ENCODE measurements around the gene EIF4A3. TPM values are rescaled to one million over a fixed set of nuclear protein-coding genes. Genes with fewer than 3 reads are reported as not detected.

Gene EIF4A3
- total RNA-seq, 1 experiment from 2014 or later, result 160 TPM

GRCh38 chr17:80118601-80119270 lies 28.2 kb downstream of the EIF4A3 start:
- DNase-seq (ENCODE audit: low spot score) (no peak), ATAC-seq (no peak)
- H3K27me3 Mint-ChIP-seq (ENCODE audit: low read depth), result no peaks in the 10 kb centered on the region; the same call in 1 of the 2 replicates
- POLR2A ChIA-PET, result interaction anchor here (0.8 kb wide), 1 partner anchor 8 kb away, joined by 3 read pairs; no protein-coding TSS in a partner anchor
- H3K36me3 Mint-ChIP-seq, result peaks cover 14% of the 10 kb centered on the region
- no peak for TF ChIP-seq ZSCAN18 (CRISPR knock-in tag; IDR thresholded peaks at IDR 0.05)
- no peak overlapping the region for H3K4me3 Mint-ChIP-seq
- peaks cover 2% of the 10 kb centered on the region for H3K4me1 Mint-ChIP-seq
- peaks cover 7% of the 10 kb centered on the region; the same call in 1 of the 2 replicates for H3K9me3 Mint-ChIP-seq
- H3K27ac Mint-ChIP-seq, result no peak overlapping the region
- CTCF ChIA-PET, result interaction anchor here (1.0 to 3.2 kb wide), 3 partner anchors 17 to 113 kb away, joined by 3 to 13 read pairs (median 4); partner anchors contain the start of gene GAA

- CTCF ChIA-PET, result interaction anchor here (1.3 to 3.2 kb wide), 2 partner anchors 16 to 109 kb away, joined by 5 to 13 read pairs; partner anchors contain the start of gene GAA
- no peak for DNase-seq (ENCODE audit: low spot score)
- peaks cover 7% of the 10 kb centered on the region; the same call in 1 of the 2 replicates for H3K9me3 Mint-ChIP-seq
- H3K4me1 Mint-ChIP-seq, result peaks cover 2% of the 10 kb centered on the region; the same call in 1 of the 2 replicates
- no peak for TF ChIP-seq CREB1 (CRISPR knock-in tag; IDR thresholded peaks at IDR 0.05)
- no peak for TF ChIP-seq ZNF281 (CRISPR knock-in tag; IDR thresholded peaks at IDR 0.05)
- no peak for TF ChIP-seq USF1 (CRISPR knock-in tag; IDR thresholded peaks at IDR 0.05)
- TF ChIP-seq FOXJ3 (CRISPR knock-in tag; IDR thresholded peaks at IDR 0.05; ENCODE audit: borderline replicate concordance), result no peak
- no peak for TF ChIP-seq JAZF1 (CRISPR knock-in tag; IDR thresholded peaks at IDR 0.05)
- TF ChIP-seq ZNF532 (CRISPR knock-in tag; IDR thresholded peaks at IDR 0.05; ENCODE audit: borderline replicate concordance), result no peak
- TF ChIP-seq PRRX2 (CRISPR knock-in tag; IDR thresholded peaks at IDR 0.05), result no peak
- TF ChIP-seq NR1H2 (CRISPR knock-in tag; IDR thresholded peaks at IDR 0.05), result no peak
- no peak for TF ChIP-seq ETV6 (CRISPR knock-in tag; IDR thresholded peaks at IDR 0.05)
- no peak for TF ChIP-seq CTCF (IDR thresholded peaks at IDR 0.05)
- no peak for TF ChIP-seq MLX (CRISPR knock-in tag; IDR thresholded peaks at IDR 0.05)
- TF ChIP-seq CBFB (CRISPR knock-in tag; IDR thresholded peaks at IDR 0.05; ENCODE audit: low read depth), result no peak
- TF ChIP-seq ZNF232 (CRISPR knock-in tag; IDR thresholded peaks at IDR 0.05), result no peak
- TF ChIP-seq NFATC4 (CRISPR knock-in tag; IDR thresholded peaks at IDR 0.05), result no peak
- TF ChIP-seq ZBTB21 (CRISPR knock-in tag; IDR thresholded peaks at IDR 0.05; ENCODE audit: borderline replicate concordance), result no peak
- H3K4me3 Mint-ChIP-seq, result no peak overlapping the region
- H3K27ac Mint-ChIP-seq, result 0 out of 2 replicates have a peak overlapping the region, but pooled peaks have one; percentile 11
- H3K36me3 Mint-ChIP-seq, result peaks cover 14% of the 10 kb centered on the region
- no peaks in the 10 kb centered on the region; the same call in 1 of the 2 replicates for H3K27me3 Mint-ChIP-seq (ENCODE audit: low read depth)
- POLR2A ChIA-PET, result no interaction called here
- ATAC-seq, result no peak
These were observed 29.2 kb downstream of the EIF4A3 start for GRCh38 chr17:80117491-80118401.
